Central memory CD4-positive, alpha-beta T cell (primary cell): Measurements from ENCODE around the gene DPF3.

ENCODE experiments used
- DNase-seq: peaks from one replicate; pipeline ENCODE4 v3.0.0; 2022

The DPF3 gene

DNA sequence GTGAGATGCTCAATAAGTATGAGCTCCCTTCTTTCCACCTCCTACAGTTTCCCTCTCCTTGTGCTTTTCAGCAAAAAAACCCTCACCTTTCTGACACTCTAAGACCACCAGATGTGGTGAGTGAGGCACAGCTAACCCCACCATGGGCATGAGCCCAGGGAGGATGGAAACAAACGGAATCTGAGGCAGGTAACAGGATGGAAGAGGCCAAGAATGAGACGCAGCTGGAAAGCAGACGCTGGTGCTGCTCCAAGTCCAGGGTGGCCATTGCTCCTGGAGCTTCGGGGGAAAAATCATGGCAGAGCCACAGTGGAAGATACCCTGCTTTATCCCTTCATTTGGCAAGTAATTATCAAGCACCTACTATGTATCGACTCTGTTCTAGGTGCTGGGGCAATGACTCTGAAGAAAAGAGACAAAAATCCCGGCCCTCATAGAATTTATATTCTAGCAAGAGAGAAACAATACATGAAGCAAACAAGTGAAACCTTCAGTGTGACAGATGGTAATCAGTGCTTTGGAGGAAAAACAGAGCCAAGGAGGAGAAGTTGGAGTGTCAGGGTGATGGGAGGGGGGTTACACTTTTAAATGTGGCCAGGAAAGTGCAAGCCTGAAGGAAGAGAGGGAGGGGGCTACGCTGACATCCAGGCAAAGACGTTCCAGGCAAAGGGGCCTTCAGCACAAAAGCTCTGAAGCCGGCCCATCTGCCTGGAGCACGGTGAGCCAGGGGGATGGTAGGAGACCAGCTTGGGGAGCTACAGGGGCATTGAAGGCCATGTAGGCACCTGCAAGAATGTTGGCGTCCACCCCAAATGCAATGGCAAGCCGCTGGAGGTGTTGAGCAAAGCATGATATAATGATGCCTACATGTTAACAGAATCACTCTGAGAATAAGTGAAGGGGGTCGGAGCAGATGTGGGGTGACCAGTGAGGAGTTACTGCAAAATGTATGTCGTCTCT, 154.2 kb downstream of the DPF3 start:
- DNase-seq: no peak

DNA sequence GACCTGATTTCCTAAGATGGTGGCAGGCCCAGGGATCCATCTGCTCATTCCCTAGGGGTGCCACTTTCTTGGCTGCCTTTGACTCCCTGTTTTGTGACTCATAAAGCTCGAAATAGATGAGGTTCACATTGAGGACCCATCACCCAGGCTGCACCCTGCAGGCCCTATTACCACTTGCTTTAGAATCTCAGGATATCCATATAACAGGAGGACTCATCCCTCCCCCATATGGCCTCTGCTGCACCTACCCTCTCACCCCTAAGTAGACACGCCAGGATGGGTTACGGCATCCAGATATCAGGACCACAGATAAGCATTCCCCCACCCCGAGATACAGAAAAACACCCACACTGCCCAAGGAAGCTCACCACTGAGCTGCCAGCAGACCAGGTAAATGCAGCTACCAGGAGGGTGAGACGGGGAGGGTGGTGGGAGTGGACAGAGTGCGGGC, 155.7 kb downstream of the DPF3 start:
- DNase-seq: no peak

DNA sequence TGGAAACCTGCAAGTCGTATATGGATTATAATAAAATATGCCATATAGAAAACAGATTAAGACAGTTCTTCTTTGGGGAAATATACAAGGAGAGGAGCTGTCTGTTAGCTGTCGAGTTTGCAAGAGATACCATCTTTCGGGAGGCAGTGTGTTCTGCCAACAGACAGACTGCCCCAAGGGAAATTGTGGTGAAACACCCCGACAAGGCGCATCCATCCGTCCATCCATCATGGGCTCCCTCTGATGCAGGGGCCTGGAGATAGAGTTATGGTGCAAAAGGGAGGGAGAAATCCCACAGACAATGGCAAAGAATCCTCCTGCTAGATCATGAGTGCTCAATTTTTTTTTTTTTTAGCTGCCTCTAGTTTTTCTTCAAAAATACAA, 156.3 kb downstream of the DPF3 start:
- no peak for DNase-seq

DNA sequence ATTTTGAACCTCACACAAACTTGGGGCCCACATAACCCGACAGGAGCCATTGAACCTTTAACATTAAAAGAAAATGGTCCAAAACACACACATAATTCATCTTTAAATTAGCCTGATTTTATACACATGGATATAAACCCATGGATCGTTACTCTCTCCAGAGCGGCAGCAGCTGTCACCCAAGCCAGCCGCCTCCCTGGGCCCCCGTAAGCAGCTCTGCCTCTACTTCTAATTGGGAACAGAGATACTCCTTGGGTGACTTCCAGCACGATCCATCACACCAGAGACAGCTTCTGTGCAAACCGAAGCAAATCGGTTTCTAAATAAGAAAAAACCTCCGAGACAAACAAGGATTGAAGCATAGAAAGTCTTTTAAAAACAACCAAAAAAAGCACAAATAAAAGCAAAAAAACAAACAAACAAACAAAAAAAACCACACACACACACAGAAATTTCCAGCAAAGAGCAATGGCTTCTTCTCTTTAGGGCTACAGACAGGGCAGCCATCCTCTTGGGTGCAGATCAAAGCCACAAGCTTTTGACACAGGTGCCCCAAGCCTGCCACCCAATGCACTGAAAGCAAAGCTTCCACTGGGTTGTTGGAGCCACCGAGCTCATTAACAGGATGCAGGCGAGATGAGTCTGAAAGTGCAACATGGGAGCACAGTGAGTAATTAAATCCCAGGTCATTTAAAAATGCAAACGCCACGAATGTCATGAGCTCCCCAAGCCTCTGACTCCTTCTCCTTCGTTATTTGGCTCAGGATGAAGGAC, 156.9 kb downstream of the DPF3 start:
- no peak for DNase-seq

DNA sequence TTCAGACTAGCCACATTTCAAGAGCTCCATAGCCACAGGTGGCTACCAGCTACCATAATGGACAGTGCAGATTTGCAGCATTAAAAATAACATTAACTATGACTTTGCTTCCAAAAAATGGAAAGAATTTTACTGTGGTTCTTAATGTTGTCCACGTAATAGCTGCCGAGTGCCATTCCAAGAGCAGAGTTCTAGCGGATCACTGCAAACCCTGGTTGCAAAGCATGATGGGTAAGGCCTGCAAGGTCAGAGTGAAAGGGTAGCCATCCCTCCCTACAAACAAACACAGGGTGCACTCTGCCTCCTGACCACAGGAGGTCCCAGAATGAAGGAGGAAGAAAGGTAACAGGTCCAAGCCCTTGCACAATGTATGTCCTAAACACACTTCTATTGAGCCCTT, 157.6 kb downstream of the DPF3 start:
- DNase-seq: no peak

DNA sequence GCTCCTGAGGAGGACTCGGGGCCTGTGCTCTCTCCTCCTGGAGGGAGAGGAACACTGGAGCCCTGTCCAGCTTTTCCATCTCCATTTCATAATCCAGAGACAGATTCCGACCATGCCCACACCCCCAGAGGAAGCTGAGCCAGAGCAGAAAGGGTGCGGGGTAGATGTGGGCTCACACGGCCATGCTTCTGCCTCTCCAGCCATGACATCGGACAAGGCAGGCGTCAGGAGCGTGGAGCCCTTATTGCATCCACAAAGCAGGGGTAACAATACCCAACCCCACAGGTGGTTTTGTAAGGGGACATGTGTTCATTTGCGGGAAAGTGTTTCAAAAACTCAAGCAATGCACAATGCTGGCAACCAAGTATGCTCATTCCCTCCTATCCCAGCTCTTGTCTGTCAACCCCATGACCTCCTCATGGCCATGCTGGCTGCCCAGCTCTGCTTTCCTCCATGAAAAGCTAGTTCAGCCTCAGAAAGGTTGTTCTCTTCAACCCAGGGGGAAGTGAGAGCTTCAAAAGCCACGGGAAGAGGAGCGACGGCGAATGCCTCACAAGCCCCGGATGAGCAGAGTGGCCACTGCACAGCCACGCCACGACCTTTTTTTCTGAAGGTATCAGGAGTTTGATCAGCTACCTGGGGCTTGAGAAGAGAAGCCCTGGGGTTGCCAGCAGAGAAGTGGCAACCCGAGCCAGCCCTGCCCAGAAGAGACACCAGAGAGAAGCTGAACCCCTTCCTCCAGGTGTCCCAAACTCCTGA, 161.7 kb downstream of the DPF3 start:
- DNase-seq: no peak

DNA sequence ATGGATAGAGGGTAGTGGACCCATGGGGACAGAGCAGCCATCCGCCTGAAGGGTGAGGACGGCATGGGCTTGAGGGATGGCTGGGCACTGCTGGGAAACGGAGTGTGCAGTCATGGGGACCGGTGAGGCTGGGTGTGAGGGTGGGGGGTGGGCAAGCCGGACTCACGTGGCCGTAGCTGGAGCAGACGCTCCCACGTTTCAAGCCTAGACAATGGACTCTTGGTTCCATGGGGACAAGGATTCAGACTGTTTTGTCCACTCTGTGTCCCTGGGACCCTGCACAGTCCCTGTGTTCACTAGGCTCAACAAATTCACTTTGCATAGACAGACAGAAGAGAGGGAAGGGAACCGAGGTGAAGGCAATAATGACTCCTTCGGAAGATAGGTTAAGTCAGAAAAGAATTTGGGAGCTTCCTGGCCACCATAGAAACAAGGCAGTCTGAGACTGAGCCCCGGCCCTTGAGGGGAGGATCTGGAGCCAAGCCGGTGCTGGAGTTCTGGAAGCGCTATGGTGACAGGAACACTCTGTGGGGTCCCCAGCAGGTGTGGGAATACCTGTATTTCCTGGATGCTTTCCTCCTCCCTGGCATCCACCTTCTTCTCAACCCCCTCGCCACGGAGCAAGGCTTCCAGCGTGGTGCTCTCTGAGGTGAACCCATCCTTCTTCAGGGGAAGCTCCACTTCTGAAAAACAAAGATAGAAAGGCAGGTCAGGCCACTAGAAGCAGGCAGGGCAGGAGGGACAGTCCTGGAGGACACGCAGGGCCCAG, 162.5 kb downstream of the DPF3 start:
- no peak for DNase-seq

DNA sequence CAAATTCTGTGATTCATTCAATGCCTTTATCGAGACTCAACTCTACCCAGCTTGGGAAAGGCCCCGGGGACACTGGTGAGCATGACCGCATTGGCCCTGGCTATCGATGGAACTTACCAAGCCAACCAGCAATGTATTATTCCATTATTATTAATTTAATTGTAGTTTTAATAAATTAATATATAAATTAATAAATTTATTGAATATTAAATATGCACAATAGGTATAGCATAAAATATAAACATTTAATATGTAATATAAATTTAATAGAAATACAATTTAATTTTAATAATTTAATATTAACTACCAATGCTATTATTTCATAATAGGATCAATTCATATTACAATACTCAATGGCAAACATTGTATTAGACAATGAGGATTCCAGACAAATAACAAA, 163.4 kb downstream of the DPF3 start:
- DNase-seq: no peak

DNA sequence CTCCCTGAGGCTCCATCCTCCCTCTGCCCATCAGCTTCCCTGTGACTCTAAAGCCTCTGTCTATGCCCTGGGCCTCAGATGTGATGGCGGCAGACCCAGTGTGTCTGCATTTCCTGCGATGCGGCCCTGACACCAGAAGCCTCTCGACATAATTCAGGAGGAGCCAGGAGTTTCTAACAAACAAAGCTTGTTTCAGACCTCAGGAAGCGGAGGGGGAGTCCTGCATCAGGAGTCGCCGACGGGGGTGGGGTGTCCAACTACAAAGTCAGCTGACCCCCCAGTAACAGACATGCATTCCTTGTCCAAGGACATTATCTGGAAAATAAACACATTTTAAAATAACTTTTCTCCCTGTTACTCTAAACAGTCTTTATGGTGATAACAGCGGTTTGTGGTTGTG, 167.5 kb downstream of the DPF3 start:
- DNase-seq: no peak

DNA sequence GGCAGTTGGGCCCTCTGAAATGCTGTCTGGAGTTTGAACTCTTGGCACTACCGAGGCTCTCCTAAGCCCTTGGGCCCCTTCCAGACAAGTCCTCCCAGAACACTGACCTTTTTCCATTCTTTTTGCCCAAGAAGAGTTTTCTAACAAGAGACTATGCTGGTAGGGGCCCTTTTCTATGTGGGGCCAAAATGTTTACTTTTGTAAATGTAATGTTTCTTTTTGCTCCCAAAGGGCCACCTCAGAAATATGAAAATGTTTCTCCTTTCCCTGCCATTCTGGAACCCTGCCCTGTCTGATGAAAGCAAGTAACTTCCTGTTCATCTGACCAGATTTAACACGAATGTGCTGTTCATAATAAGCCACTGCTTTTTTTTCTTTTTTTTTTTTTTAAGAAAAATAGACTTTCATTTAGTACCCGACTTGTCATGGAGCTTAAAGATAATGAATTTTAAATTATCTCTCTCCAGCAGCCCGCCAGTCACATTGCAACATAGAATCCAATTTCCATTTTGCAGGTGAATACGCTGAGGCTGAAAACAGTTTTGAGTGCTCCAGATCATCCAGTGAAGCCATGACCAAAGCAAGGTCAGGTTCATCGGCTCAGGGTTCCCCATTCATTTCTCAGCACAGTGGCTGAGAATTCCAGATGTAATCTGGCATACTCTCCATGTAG, 169.9 kb downstream of the DPF3 start:
- DNase-seq: no peak

DNA sequence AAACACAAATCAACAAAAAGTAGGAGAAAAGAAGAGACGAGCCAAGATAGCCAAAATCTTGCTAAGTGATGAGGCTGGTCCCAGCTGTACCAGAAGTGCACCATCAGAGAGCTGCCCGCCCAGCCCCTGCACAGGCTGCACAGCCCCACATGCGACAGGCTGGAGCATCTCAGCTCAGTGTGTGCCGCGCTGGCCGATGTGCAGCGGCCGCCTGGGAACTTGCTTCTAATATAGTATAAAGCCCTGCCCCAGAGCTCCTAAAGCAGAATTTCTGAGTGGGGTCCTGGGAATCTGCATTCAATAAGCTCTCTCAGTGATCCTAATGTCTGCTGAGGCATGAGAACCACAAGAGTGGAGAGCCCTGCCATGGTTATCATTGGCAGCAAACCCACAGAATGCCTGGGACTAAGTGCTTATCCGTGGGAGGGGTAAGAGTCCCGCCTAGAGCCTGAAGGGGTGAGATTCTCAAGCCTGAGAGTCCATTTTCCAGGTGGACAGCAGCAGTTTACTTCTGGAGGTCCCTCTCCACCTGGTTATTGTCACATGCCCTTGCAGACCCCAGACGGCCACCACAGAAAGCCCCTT, 171.6 kb downstream of the DPF3 start:
- no peak for DNase-seq

DNA sequence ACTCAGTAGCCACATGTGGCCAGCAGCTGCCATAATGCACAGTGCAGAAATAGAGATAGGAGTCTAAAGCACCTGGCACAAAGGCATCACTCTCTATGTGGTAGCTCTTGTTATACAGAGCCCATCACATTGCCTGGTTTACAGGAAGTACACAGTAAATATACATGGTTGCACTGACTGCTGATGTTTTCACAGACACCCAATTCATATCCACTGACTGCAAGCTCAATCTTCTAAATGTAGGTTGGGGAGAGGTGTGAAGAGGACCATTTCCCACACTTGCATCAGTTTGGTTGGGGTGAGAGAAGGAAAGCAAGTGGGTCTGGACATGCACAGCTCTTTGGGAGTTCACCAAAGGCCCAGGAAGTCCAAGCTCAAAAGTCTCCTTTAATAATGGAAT, 172.8 kb downstream of the DPF3 start:
- no peak for DNase-seq

DNA sequence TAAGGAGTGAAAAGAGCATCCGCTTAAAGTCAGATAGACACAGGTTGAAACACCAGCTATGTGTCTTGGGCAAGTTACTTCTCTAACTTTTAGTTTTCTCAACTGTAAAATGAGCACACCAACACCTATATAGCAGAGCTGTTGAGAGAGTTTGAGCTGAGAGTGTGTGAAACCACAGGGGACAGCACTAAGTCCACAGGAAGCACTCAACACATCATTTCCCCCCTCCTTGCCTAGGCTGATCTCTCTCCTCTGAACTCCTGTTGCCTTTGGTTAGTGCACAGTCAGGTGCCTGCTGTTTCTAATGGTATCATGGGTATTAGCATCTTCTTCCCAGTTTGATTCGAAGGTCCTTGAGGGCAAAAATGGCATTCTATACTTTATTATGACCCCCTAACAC, 176.7 kb downstream of the DPF3 start:
- no peak for DNase-seq

DNA sequence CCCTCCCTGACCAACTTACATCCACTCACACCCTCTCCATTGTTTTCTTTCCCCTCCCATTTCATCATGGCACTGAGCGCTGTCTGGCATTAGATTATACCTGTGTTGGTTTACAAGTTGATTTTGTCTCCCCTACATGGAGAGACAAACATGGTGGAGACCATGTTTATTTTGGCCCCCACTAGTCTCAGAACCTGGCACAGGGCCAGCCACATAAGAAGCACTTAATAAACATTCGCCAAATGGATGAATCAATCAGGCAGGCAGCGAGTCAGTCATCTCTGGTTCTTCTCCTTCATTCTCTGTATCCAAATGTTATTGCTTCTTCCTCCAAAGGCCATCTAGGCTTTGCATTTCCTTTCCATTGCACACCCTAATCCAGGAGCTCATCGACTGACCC, 177.4 kb downstream of the DPF3 start:
- DNase-seq: no peak

DNA sequence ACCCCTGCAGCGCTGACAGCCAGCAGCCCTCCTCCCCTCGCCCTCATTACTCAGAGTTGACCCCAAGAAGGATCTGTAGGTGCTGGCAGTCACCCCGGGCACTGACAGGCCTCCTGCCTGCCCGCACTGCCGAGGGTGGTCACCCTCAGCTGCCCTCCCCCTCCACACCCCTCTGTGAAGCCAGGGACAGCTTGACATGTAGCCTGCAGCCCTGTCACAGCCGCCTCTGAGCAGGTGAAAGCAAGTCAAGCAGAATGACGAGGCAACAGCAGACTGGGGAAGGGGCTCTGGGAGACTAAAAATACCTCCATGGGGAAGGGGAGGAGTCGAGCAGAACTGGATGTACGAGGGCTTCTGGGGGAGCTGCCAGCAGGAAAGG, 178.1 kb downstream of the DPF3 start:
- no peak for DNase-seq

DNA sequence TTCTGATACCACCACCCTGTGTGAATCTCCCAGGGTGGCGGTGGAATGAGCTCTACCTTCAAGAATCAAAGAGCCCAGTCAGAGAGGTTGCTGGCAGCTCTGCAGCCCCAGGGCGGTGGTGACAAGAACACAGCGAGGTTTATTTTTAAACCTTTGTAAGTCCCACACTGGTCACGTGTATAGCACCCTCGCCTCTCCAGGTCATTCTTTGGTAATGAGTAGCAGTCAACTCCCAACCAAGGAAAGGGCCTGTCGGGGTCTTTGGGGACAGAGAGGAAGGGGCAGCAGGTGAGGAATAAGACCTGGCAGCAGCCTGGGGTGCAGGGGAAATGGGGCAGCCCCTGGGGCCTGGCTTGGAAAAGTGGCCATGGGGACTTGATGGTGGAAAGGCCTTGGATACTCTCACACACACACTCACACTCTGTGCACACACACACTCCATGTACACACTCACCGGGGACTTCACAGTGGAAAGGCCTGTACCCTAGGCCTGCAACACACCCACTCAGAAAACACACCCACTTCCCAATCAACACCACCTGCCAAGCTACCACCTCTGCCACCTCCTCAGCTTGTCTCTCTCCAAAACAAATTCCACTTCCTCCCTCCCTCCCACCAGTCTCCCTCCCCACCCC, 178.6 kb downstream of the DPF3 start:
- DNase-seq: no peak

DNA sequence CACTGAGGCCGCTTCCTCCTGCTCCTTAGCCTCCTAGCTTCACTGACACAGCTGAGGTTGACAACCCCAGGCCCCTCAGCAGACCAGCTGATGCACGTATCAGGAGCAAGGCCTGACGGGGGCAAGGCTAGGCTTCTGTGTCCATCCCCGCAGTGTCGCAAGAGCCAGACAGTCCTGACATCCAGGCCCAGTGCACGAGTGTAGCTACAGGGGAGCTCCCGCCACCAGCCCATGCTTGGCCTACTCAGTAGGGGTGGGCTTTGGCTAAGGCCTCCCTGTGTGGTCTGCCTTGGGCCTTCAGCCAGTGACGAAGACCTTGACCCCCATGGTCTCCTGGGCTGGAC, 179.1 kb downstream of the DPF3 start:
- DNase-seq: no peak

DNA sequence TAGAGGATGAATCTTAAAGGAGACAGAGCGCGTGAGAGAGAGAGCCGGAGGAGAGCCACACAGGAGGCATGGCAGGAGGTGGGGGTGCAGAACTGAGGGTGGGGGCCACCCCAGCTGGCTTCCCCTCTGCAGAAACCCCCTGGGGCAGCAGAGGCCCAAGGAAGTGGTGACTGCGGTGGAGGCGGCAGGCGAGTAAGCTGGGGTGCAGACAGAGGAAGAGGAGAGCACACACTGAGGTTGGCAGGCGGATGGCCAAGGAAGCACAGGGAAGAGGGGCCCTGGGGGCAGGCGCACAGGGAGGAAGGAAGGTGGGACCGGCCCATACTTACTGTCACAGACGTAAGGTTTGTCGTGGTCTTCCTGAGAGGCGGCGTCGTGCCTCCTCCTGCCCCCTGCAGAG, 179.8 kb downstream of the DPF3 start:
- DNase-seq: peak; percentile 4

DNA sequence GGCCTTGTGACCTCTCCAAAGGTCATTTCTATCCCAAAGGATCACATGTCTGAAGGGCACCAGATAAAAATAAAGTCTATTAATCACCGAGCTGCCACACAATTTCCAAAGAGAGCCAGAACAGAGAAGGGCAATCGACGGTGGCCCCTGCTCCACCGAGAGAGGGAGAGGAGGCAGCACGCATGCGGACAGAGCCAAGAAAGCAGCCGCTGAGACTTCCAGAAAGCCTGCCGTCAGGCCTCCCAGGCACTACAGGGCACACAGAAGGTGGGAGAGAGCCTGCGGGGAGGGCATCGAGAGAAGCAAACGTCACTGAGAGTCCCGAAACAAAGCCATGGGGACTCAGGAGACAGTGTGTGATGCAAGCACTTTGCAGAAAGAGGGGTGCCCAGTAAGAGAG, 182.0 kb downstream of the DPF3 start:
- no peak for DNase-seq

DNA sequence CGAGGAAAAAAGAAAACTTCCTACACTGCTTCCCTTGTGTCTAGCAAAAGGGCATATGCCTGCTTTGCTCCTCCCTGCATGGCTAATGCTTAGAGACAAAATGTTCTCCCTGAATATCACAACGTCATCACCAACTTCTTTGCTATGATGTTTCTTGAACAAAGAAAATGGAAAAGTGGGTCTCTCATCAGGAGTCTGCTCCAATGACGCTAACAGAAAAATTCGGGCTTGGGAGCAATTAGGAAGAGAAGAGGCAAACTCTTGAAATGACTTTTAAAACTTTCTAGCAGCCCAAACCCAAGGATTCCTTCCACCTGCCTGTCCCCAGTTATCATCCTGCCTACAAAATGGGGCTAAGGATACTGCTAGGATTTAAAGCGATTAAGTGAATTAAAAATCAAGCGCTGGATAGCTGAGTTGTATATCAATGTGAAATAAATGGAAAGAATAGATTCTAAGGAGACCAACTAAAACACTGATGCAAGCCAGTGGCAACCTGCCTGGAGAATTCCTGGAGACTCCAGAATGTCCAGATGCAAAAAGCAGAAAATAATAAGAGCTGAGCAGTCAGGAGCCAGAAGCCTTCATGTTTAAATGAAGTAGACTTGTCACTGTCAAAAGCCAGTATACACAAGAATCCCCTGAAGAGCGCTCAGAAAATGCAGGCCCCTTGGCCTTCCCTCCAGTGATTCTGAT, 183.8 kb downstream of the DPF3 start:
- DNase-seq: no peak
